ENCODE data around the gene ZNF45.
"Not testable (repeated sequence)": the region's sequence is repeated elsewhere in the genome, so short reads cannot be mapped to it uniquely, and the experiment has no call there.

ZNF45 gene

DNA sequence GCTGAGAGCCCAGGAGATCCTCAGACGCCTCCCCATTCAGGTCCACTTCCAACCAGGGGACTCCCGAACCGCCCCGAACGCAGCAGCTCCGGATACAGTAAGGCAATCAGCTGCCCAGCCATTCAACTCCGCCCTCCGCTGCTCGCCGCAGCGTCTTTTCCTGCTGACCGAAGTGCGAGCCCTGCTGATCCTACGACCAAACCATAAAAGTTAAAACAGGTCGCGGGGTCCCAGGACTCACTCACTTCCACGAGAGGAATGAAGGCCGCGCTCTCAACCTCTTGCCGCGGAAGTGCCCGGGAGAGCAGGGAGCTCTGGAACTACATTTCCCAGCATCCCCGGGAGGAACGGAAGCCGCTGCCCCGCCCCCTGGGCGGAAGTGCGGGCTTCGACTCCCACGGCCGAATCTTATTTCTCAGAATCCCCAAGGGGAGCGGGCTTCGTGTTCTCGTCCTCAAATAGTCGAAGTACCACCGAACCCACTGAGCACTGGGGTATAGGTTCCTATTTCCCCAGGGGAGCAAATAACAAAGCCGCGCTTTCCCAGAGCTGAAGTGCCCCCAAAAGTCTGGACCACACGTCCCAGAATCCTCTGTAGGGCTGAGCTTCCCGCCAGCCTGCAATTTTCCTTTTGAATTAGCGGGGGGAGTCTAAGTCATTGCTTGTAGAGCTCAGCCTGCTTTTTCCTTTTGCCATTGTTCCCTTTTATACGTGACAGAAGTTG is at the start of gene ZNF45:
Gene ZNF45, minus strand, starts transcription at position 298 of the 724 bp plus-strand sequence. CDS start 13,097 bp downstream, outside the sequence.
- DNase-seq: peak; percentile 86

DNA sequence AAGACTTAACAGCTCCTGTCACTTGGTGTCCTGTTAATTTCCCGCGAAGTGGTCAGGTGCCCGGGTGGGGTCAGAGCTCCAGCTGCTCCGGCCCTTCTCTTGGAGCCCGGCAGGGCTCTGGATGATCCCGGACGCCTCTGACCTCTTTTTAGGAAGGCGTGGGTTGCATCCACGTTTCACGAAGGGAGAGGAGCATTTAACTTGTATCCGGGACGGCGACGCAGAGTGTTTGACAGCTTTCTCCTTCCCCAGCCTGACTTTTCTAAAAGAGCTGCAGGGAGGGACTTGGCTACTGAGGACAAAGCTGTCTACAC is 49.6 kb upstream of the ZNF45 start:
- no peak for DNase-seq

DNA sequence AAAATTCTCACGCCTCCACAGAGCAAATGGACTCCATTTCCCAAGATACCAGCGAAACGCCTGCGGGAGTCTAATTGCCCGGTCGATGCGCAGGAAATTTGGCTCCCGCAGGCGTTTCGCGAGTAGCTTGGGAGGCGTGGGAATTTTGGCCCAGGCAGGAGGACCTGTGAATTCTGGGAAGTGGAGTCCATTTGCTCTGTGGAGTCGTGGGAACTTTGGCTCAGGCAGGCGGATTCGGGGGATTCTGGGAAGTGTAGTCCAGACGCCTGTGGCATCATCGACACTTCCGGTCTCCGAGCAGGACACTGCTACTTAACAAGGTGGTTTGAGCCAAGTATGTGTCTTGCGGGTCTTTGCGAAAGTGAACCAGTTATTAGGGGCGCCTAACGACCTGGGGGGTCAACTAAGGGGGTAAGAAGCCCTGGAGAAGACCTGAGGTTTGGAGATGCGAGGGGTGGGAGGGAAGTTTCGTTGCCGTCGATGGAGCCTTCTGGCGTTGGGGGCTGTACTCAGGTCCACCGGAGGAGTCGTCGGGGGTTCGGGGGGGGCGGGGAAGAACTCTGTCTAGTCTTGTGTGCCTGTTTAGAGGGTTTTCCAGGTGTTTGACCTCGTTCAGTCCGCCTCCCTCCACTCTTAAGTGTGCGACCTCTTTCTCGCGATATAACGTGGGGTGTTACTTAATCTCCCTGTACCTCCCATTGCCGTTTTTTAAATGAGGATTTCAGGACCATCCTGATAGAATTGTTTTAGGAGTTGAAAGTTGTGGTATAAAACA is 49.0 kb upstream of the ZNF45 start, which contains the start of gene ZNF155:
Gene ZNF155, plus strand, starts transcription at position 277 of the 775 bp plus-strand sequence. CDS start 4,356 bp downstream, outside the sequence.
- DNase-seq: peak; percentile 84

DNA sequence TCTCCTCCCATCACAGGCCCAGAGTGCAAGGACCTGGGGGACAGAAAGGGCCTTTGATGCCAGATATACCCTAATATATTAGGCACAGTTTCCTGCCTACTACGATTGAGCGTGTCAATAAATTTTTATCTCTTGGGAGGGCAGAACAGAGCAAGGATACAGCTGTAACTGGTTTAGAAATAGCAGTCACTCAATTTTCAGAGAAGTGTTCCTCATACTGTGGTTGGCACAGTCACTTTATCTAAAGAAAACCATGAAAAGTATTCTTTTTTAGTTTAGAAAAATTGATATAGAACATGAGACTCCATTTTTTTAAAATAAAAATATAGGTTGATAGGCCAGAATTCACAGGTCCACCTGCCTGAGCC is 48.4 kb upstream of the ZNF45 start:
- DNase-seq: no peak

DNA sequence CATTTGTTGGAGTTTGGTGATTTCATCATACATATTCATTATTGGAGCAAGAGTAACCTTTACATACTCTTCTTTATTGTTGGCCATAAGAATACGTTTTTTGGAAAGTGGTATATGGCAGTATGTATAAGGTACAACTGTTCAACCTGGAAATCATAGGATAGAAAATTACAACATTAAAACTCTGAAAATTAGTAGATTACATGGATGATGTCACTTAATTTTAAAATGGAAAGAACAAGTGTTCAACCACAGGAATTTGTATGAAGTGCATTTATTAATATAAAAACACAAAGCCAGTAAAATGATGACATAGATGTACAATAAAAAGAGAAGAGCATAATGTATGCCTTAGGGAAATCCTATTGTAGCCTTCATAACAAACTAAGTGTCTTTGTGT is 41.6 kb upstream of the ZNF45 start:
- no peak for DNase-seq

DNA sequence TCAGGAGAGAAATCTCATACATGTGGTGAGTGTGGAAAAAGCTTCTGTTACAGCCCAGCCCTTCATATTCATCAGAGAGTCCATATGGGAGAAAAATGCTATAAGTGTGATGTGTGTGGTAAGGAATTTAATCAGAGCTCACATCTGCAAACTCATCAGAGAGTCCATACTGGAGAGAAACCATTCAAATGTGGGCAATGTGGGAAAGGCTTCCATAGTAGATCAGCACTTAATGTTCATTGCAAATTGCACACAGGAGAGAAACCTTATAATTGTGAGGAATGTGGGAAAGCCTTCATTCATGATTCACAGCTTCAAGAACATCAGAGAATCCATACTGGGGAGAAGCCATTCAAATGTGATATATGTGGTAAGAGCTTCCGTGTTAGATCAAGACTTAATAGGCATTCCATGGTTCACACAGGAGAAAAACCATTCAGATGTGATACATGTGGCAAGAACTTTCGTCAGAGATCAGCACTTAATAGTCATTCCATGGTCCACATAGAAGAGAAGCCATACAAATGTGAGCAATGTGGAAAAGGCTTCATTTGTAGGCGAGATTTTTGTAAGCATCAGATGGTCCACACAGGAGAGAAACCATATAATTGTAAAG is 31.1 kb upstream of the ZNF45 start:
- DNase-seq: no peak

DNA sequence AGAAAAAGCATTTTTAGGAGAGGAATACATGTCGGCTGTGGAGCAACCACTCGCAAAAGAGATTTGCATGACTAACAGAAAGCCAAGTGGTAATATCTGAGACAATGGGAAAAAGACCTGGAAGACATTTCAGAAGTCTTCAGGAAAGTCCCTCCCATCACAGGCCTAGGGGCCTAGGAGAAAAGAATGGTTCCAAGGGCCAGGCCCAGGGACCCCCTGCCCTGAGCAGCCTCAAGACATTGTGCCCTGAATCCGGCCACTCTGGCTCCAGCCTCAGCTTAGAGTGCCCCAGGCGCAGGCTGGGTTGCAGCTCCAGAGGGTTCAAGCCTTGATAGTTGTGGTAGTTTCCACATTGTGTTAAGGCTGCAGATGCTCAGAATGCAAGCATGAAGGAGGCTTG is 25.3 kb upstream of the ZNF45 start:
- no peak for DNase-seq

DNA sequence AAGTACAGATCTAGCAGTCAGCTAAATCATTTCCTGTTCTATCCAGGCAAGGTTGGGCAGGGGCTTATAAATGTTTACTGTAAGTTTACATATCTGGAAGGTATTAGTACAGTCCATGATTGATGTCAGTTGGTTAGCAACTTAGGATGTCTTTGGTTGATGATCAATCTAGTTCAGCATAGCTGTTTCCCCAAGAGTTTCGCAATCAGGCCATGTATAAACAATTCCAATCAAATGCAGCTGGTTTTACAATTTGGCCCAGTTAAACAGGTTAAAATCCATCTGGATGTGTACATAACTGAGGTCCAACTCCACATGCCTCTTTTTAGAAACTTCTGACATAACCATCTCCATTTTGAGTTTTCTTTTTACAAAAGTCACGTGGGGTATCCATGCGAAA is 22.8 kb upstream of the ZNF45 start:
- no peak for DNase-seq

DNA sequence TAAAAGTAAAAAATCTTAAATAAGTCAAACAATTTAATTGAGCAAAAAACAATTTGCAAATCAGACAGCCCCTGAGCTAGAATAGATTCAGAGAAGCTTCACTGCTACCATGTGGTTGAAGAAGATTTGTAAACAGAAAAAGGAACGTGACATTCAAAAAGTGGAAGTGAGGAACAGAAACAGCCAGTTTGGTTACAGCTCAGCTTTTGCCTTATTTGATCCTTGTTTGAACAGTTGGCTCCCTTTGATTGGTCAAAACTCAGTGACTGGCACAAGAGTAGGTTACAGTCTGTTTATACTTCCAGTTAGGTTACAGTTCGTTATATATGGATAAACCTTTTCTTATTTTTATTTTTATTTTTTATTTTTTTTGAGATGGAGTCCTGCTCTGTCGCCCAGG is 21.7 kb upstream of the ZNF45 start:
- DNase-seq: no peak

DNA sequence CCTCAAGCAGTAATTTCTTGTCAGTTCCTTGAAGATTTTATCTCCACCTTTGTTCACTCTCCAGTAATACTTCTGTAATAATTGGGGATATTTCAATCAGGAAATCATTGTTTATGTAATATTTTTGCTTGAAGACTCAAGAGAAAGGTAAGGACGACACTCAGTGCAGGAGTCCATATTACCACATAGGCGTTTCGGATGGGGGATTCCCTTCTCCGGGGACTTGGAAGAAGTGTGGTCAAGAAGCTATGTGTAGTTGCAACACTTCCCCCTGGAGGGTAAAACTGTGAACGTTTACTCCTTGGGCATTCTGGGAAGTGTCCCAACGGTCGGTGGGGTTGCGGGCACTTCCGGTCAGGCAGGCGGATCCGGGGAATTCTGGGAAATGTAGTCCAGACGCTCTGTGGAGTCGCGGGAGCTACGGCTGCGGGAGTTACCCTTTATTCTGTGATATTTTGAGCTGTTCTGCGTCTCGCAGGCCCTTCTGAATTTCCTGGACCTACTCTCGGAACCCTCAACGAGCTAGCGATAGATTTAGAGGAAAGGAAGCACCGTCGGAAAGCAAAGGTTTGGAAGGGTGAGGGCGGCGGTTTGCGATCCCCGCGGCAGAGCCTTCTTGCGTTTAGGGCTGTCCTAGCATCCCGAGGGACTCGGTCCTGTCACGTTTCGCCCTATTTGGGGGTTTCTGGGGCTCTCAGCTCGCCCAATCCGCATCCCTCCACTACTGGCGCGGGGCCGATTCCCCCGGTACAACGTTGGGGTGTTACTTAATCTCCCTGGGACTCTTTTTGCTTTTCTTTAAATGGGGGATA is 16.0 kb upstream of the ZNF45 start, which contains the start of gene ZNF221:
Gene ZNF221, plus strand, starts transcription at position 395 of the 812 bp plus-strand sequence. CDS start 11,499 bp downstream, outside the sequence.
- DNase-seq: peak; percentile 74

DNA sequence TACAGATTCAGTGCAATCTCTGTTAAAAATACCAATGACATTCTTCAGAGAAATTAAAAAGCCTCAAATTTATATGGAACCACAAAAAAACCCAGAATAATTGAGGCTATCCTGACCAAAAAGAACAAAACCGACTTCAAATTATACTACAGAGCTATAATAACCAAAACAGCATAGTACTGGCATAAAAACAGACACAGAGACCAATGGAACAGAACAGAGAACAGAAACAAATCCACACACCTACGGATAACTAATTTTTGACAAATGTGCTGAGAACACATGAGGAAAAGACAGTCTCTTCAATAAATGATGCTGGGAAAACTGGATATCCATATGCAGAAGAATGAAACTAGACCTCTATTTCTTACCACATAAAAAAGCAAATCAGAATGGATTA is 14.7 kb upstream of the ZNF45 start:
- not testable (repeated sequence) for DNase-seq

DNA sequence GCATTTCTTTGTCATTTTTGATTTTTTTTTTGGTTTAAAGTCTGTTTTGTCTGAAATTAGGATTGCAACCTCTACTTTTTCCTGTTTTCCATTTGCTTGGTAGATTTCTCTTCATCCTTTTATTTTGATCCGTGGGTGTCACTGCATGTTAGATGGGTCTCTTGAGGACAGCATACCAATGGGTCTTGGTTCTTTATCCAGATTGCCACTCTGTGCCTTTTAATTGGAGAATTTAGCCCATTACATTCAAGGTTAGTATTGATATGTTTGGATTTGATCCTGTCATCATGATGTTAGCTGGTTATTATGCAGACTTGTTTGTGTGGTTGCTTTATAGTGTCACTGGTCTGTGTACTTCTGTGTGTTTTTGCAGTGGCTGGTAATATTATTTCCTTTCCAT is 12.3 kb upstream of the ZNF45 start:
- not testable (repeated sequence) for DNase-seq

DNA sequence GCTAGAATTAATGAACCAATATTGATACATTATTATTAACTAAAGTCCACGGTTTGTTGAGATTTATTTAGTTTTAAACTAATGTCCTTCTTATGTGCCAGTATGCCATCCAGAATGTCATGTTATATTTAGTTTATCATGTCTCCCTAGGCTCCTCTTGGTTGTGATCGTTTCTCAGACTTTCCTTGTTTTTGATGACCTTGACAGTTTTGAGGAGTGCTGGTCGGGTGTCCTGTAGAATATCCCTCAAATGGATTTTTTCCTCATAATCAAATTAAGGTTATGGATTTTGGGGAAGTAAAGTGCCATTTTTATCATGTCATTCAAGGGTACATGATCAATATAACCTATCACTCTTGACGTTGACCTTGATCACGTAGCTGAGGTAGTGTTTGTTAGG is 6.1 kb upstream of the ZNF45 start:
- DNase-seq: no peak

DNA sequence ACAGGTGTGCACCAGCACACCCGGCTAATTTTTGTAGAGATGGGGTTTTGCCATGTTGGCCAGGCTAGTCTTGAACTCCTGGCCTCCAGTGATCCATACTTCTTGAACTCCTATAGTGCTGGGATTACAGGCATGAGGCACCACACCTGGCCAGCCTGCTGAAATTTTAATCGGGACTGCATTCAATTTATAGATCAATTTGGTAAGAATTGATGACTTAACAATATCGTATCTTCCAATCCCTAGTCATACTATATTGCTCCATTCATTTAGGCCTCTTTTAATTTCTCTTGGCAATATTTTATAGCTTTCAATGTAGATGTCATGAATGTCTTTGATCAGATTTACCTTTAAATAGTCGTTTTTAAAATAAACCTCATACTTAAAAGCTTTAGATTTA is 5.6 kb upstream of the ZNF45 start:
- no peak for DNase-seq

DNA sequence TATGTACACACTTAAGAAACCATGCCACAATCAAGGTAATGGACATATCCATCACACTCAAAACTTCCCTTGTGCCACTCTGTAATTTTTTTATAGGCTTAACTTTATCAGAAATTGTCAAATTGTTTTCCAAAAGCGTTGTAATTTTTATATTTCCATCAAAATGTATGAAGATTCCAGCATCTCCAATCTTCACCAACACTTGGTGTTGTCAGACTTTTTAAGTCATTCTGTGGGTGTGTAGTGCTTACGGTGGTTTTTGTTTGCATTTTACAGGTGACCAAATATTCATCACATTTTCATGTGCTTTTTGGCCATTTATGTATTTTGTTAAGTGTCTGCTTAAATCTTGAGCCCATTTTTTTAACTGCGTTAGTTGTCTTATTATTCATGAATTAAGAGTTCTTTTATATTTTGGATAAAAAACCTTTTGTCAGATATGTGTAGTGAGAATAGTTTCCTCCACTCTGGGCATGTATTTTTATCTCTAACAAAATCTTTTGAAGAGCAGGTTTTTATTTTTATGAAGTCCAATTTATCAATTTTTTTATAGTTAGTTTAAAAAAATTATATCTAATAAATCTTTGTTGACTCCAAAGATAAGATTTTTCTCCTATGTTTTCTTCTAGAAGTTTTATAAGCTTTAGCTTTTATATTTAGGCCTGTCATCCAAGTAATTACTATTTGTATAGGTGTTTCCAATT is 4.6 kb upstream of the ZNF45 start:
- DNase-seq: no peak

DNA sequence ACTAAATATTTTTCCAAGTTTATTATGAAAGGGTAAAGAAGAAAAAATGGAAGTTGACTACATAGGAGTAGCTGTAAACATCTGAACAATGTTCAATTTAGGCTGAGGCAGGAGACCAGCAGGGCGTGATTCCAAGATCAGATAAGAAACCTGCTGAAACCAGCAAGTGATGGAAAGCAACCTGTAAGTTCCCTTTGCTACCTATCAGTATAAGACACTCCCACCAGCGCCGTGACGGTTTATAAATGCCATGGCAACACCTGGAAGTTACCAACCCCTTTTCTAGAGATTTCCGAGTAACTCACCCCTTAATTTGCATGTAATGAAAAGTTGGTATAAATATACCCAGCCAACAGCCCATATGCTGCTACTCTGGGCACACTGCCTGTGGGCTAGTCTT is 1.1 kb upstream of the ZNF45 start:
- no peak for DNase-seq

DNA sequence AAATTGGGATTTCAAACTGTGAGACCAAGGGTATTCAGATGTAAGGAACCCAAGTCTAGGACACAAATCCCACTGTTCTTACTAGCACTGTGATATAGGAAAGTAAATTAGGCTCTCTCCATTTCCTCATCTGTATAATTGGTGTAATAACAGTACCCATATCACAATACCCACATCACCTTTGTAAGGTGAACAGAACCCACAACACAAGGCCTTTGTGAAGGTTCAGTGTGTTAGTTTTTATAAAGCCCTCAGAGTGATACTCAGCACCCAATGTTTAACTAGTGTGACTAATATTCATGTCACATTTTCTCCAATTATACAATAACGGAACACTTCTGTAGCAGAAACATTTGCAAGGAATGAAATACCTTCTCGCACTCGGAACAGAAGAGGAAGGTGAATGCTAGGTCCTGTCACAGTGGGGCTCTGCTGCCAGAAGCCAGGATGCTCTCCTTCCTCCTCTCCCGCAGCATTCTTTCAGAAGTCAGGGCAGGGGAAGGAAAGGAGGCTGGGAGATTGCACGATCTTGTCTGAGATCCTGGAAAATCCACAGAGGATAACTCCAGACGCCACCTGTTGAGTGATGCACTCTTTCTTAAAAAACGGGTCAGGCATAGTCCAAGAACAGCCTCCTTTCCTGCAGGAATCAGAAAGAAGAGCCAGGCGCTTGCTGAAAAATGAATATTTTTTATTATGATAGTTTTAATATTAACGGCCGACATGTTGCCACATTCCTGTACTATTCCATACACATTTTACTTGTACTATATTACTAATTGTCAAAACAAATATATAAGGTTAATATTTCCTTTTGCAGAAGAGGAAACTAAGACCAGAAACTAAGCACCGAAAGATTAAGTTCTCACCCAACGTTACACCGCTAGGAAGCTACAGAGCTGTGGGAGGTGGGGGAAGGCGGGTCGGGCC is 762 bp downstream of the ZNF45 start:
- DNase-seq: no peak

DNA sequence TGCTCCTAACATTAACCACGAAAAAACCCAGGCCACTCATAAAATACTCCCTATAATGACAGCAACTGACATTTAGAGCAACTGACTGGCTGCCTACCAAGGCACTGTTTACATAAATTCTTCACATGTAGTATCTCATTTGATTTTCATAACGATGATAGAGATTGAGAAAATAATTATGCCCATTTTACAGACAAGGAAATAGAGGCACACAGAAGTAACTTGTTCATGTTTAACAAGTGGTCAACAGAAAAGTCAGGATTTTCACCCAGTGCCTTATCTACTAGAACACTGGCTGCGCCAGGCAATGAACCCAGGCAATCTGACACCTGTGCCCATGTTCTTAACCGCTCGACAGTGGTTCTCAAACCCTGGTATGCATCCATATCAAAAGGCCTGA is 6.3 kb downstream of the ZNF45 start:
- DNase-seq: no peak

DNA sequence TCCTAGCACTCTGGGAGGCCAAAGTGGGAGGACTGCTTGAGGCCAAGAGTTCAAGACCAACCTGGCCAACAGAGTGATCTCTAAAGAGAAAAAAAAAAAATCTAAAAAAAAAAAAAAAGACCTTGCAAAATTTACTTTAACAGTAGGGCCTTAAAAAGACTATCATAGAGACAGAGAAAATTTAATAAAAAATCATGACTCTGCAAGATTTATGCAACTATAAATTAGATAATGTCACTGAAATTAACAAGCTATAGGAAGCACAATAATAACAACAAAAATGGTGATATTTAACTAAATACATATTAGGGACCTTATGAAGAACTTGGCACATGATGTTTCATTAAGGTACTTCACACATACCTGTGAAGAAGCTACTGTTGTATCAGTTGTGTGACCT is 11.2 kb downstream of the ZNF45 start:
- no peak for DNase-seq

DNA sequence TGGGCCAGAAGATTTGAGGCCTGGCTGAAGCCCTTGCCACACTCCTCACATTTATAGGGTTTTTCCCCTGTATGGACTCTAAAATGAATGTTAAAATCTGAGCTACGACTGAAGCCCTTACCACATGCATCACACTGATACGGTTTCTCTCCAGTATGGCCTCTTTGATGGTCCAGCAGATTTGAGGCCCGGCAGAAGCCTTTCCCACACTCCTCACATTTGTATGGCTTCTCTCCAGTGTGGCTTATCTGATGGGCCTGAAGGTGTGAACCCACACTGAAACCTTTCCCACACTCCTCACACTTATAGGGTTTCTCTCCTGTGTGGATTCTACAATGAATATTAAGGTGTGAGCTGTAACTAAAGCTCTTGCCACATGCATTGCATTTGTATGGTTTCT is 21.0 kb downstream of the ZNF45 start:
- DNase-seq: no peak

DNA sequence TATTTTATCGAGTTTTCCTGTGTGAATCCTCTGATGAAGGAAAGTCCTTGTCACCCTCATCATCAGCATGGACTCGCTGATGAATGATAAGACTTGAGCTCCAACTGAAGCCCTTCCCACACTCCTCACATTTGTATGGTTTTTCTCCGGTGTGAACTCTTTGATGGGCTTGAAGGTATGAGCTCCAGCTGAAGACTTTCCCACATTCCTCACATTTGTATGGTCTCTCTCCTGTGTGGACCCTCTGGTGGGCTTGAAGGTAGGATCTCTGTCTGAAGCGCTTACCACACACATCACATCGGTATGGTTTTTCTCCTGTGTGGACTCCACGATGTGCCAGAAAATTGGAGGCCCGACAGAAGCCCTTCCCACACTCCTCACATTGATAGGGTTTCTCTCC is 21.7 kb downstream of the ZNF45 start:
- DNase-seq: no peak

Data from CD4-positive, alpha-beta T cell treated with Interleukin-4 for 4 hours (primary cell).